CD8-positive, alpha-beta memory T cell (primary cell): ENCODE data around the gene TRAM2. TPM values are rescaled to one million over a fixed set of nuclear protein-coding genes. Genes with fewer than 3 reads are reported as not detected.

Experiments used
- CTCF ChIA-PET: fragments of 350-600 bp; sonication (Branson Sonifier 250); formaldehyde crosslinking; loops from one replicate; lab custom pipeline; 2021; ENCODE audit warnings: antibody characterized with exemption; lab: Charles Lee
- POLR2A ChIA-PET: fragments of 350-600 bp; sonication (Branson Sonifier 250); formaldehyde crosslinking; loops from one replicate; lab custom pipeline; 2021; ENCODE audit warnings: antibody characterized with exemption; lab: Charles Lee
- DNase-seq, 5 donors: peaks; one replicate each; pipeline versions ENCODE4 v3.0.0 to v3.0.0-alpha.2; 2020 to 2022; ENCODE audit warnings: mixed read lengths in 1 of 5
- H3K27ac ChIP-seq: one replicate; pipeline ENCODE4 v1.7.0; 2013; ENCODE audit warnings: low read depth, mild to moderate bottlenecking, low read length, moderate library complexity
- H3K27me3 ChIP-seq: 2 replicates; pipeline ENCODE4 v1.7.0; 2013; ENCODE audit warnings: low read length, mild to moderate bottlenecking; ENCODE audit not compliant: insufficient read depth, poor library complexity, severe bottlenecking
- H3K36me3 ChIP-seq: 2 replicates; pipeline ENCODE4 v1.7.0; 2013; ENCODE audit warnings: mild to moderate bottlenecking, low read length, moderate library complexity; ENCODE audit not compliant: insufficient read depth
- H3K4me1 ChIP-seq: 2 replicates; pipeline ENCODE4 v1.7.0; 2013; ENCODE audit warnings: mild to moderate bottlenecking, low read length, moderate library complexity; ENCODE audit not compliant: insufficient read depth
- H3K4me3 ChIP-seq: 2 replicates; pipeline ENCODE4 v1.7.0; 2013; ENCODE audit warnings: mild to moderate bottlenecking, low read length
- H3K9me3 ChIP-seq: 2 replicates; pipeline ENCODE4 v1.7.0; 2013; ENCODE audit warnings: mild to moderate bottlenecking, low read length
- H3K27ac Mint-ChIP-seq, 8 donors: one replicate each; pipeline ENCODE4 v1.8.0; 2020 to 2021; ENCODE audit warnings: mixed read lengths in 8 of 8, mild to moderate bottlenecking in 6 of 8, inconsistent platforms in 3 of 8, moderate library complexity in 3 of 8
- H3K27me3 Mint-ChIP-seq, 2 donors: one replicate each; pipeline ENCODE4 v1.8.0; 2020 to 2021; ENCODE audit warnings: mixed read lengths in 2 of 2, mild to moderate bottlenecking in 1 of 2, moderate library complexity in 1 of 2
- H3K36me3 Mint-ChIP-seq, 3 donors: one replicate each; pipeline ENCODE4 v1.8.0; 2020 to 2021; ENCODE audit warnings: mixed read lengths in 3 of 3, inconsistent platforms in 1 of 3, mild to moderate bottlenecking in 1 of 3
- H3K4me1 Mint-ChIP-seq, 3 donors: one replicate each; pipeline ENCODE4 v1.8.0; 2020 to 2021; ENCODE audit warnings: mixed read lengths in 3 of 3, inconsistent platforms in 1 of 3, mild to moderate bottlenecking in 1 of 3
- H3K4me3 Mint-ChIP-seq, 7 donors: one replicate each; pipeline ENCODE4 v1.8.0; 2020 to 2021; ENCODE audit warnings: mixed read lengths in 7 of 7, mild to moderate bottlenecking in 6 of 7, moderate library complexity in 4 of 7, inconsistent platforms in 2 of 7
- H3K9me3 Mint-ChIP-seq, 5 donors: one replicate each; pipeline ENCODE4 v1.8.0; 2020 to 2022; ENCODE audit warnings: mixed read lengths in 5 of 5, mild to moderate bottlenecking in 3 of 5, moderate library complexity in 2 of 5, inconsistent platforms in 1 of 5
- polyA plus RNA-seq: library from polyadenylated mRNA; unstranded; fragments of 300-500 nt; fragmentation: Illumina TruSeq; gene quantifications from one replicate; pipeline ENCODE4 v1.2.3, GENCODE V29; 2021
- total RNA-seq, 2 experiments: library from RNA; stranded (reverse); gene quantifications; one replicate each; pipeline ENCODE4 v1.2.3, GENCODE V29; 2021

TRAM2 gene
- total and polyA plus RNA-seq, 3 experiments from 2014 or later: 3.7 to 5.0 (median 4.1) TPM

DNA sequence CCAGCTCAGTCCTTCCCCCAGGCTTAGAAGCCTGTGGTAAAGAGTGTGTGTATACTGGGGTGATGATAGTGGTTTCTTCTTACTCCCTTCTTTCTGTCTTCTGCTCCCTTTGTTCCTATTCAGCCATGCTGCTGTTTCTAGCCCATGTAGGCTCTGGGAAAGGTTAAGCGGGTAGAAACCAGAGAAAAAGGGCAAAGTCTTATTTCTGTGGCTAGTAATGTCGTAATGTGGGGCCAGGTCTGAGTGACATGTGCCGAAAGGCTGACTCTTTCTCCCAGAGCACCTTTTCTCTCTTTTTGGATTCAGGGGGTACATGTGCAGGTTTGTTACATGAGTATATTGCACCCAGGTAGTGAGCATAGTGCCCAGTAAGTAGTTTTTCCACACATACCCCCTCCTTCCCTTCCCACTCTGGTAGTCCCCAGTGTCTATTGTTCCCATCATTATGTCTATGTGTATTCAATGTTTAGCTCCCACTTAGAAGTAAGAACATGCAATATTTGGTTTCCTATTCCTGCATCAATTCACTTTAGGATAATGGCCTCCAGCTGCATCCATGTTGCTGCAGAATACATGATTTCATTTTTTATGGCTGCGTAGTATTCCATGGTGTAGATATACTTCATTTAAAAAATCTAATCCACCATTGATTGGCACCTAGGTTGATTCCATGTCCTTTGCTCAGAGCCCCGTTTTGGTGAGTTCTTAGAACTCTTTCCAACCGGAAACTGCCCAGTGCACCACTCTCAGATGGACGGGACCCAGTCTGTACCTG is 82.4 kb downstream of the TRAM2 start:
- H3K36me3 Mint-ChIP-seq: peaks cover 0 to 9% (median 6%) of the 10 kb centered on the region in 3 donors
- H3K36me3 ChIP-seq: no peaks in the 10 kb centered on the region
- H3K4me1 ChIP-seq: no peaks in the 10 kb centered on the region
- H3K27ac Mint-ChIP-seq: peak overlapping the region in 1 of 8 donors; percentile 63
- H3K4me3 Mint-ChIP-seq: no peak overlapping the region
- no peak for DNase-seq
- H3K9me3 Mint-ChIP-seq: peaks cover 0 to 6% (median 0%) of the 10 kb centered on the region in 5 donors
- POLR2A ChIA-PET: no interaction called here
- no peak overlapping the region for H3K27ac ChIP-seq
- no peaks in the 10 kb centered on the region for H3K27me3 ChIP-seq
- no peaks in the 10 kb centered on the region for H3K27me3 Mint-ChIP-seq
- no peak overlapping the region for H3K4me3 ChIP-seq
- CTCF ChIA-PET: no interaction called here
- H3K9me3 ChIP-seq: no peaks in the 10 kb centered on the region
- no peaks in the 10 kb centered on the region for H3K4me1 Mint-ChIP-seq

GRCh38 chr6:52493669-52494068 is 83.2 kb downstream of the TRAM2 start:
- no peak overlapping the region for H3K27ac ChIP-seq
- H3K9me3 Mint-ChIP-seq: peaks cover 0 to 6% (median 0%) of the 10 kb centered on the region in 5 donors

DNA sequence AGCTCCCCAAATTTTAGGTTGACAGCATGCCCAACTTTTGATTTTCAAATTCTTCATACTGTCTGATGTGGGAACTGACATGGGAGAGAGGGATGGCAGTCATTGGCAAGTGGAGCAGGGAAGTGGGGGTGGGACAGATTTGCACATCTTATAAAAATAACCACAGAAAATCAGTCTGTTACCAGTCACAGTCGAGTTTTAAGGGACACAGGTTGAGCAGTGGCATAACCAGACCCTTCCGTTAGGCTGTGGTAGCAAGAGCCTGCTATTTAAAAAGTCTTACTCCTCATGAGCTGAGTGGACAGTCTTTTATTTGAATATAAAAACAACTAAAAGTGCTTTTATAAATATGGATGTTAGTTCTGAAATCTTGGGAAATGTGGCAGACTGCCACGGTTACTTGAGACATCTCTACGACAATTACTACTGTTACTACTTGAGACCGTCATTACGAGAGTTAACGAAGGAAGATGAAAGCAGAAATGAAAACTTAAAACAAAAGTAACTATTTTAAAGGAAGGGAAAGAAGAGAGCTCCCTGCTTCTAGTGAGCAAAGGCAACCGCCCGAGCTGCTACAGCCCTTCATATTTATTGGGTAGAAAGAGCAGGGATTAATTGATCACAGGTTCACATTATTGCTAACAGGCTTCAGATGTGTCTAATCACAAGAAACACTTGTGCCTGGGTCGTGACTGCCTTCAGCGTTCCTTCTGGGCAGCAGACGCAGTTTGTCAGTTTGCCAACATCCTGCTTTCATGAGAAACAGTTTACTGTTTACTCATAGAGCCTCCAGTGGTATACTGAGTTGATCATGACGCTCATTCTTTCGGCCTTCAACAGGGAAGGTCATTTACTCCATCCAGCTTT is 85.4 kb downstream of the TRAM2 start:
- H3K27ac ChIP-seq: no peak overlapping the region
- POLR2A ChIA-PET: no interaction called here

More at GRCh38 chr6:52493669-52494068, 83.2 kb downstream of the TRAM2 start:
- POLR2A ChIA-PET: no interaction called here
- H3K4me3 Mint-ChIP-seq: no peak overlapping the region
- H3K4me1 ChIP-seq: no peaks in the 10 kb centered on the region
- H3K27me3 ChIP-seq: no peaks in the 10 kb centered on the region
- H3K36me3 ChIP-seq: no peaks in the 10 kb centered on the region
- H3K4me3 ChIP-seq: no peak overlapping the region
- H3K27ac Mint-ChIP-seq: no peak overlapping the region
- no peaks in the 10 kb centered on the region for H3K4me1 Mint-ChIP-seq
- no peaks in the 10 kb centered on the region for H3K9me3 ChIP-seq
- H3K36me3 Mint-ChIP-seq: peaks cover 0 to 9% (median 6%) of the 10 kb centered on the region in 3 donors
- no peaks in the 10 kb centered on the region for H3K27me3 Mint-ChIP-seq
- CTCF ChIA-PET: no interaction called here
- DNase-seq: no peak

GRCh38 chr6:52489881-52490280 is 87.0 kb downstream of the TRAM2 start:
- Mint-ChIP-seq H3K4me1 (no peaks in the 10 kb centered on the region), H3K9me3 (peaks cover 0 to 2% (median 0%) of the 10 kb centered on the region in 5 donors)
- no peak overlapping the region for H3K27ac ChIP-seq

More for the DNA sequence above, 85.4 kb downstream of the TRAM2 start:
- no peak for DNase-seq
- H3K4me1 Mint-ChIP-seq: no peaks in the 10 kb centered on the region
- no peak overlapping the region for H3K4me3 Mint-ChIP-seq
- CTCF ChIA-PET: no interaction called here
- peaks cover 0 to 9% (median 7%) of the 10 kb centered on the region in 3 donors for H3K36me3 Mint-ChIP-seq
- H3K27me3 Mint-ChIP-seq: no peaks in the 10 kb centered on the region
- H3K4me3 ChIP-seq: no peak overlapping the region
- H3K27ac Mint-ChIP-seq: no peak overlapping the region
- H3K9me3 ChIP-seq: no peaks in the 10 kb centered on the region
- H3K36me3 ChIP-seq: no peaks in the 10 kb centered on the region
- no peaks in the 10 kb centered on the region for H3K4me1 ChIP-seq
- H3K9me3 Mint-ChIP-seq: peaks cover 0 to 6% (median 0%) of the 10 kb centered on the region in 5 donors
- H3K27me3 ChIP-seq: no peaks in the 10 kb centered on the region

DNA sequence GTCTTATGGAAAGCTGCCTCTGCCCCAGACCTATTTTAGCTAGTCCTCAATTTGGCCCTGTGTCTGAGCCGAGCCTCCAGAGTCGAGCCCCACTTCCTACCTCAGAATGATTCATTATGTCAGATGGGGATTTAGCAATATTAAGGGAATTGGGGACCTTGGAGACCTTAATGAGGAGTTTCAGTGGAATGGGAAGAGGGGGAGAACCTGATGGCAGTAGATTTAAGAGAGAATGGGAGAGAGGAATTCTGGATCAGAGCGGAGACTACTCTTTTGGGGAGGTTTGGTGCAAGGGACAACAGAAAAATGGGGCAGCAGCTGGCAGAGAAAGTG is 93.2 kb downstream of the TRAM2 start:
- Mint-ChIP-seq H3K36me3 (peaks cover 0 to 5% (median 0%) of the 10 kb centered on the region in 3 donors), H3K9me3 (peaks cover 0 to 2% (median 0%) of the 10 kb centered on the region in 5 donors), H3K4me1 (no peaks in the 10 kb centered on the region), H3K27ac (peak overlapping the region in 1 of 8 donors; percentile 24), H3K27me3 (peaks cover 0 to 2% of the 10 kb centered on the region in 2 donors), H3K4me3 (no peak overlapping the region)
- Histone ChIP-seq H3K9me3 (no peaks in the 10 kb centered on the region), H3K27me3 (no peaks in the 10 kb centered on the region), H3K27ac (no peak overlapping the region), H3K4me3 (no peak overlapping the region), H3K36me3 (no peaks in the 10 kb centered on the region), H3K4me1 (no peaks in the 10 kb centered on the region)
- no peak for DNase-seq
- POLR2A ChIA-PET: no interaction called here
- CTCF ChIA-PET: no interaction called here

More at GRCh38 chr6:52489881-52490280, 87.0 kb downstream of the TRAM2 start:
- CTCF ChIA-PET: no interaction called here
- Histone ChIP-seq H3K27me3 (no peaks in the 10 kb centered on the region), H3K4me1 (no peaks in the 10 kb centered on the region), H3K36me3 (no peaks in the 10 kb centered on the region), H3K9me3 (no peaks in the 10 kb centered on the region), H3K4me3 (no peak overlapping the region)
- no peaks in the 10 kb centered on the region for H3K27me3 Mint-ChIP-seq
- H3K27ac Mint-ChIP-seq: no peak overlapping the region
- H3K36me3 Mint-ChIP-seq: peaks cover 0 to 5% (median 4%) of the 10 kb centered on the region in 3 donors
- no peak for DNase-seq
- POLR2A ChIA-PET: no interaction called here
- H3K4me3 Mint-ChIP-seq: no peak overlapping the region

- Mint-ChIP-seq H3K36me3 (peaks cover 0 to 5% (median 0%) of the 10 kb centered on the region in 3 donors), H3K9me3 (peaks cover 0 to 2% (median 0%) of the 10 kb centered on the region in 5 donors), H3K4me1 (no peaks in the 10 kb centered on the region), H3K27ac (no peak overlapping the region), H3K27me3 (peaks cover 0 to 2% of the 10 kb centered on the region in 2 donors), H3K4me3 (no peak overlapping the region)
- Histone ChIP-seq H3K27me3 (no peaks in the 10 kb centered on the region), H3K4me3 (no peak overlapping the region), H3K36me3 (no peaks in the 10 kb centered on the region), H3K27ac (peak overlapping the region; percentile 39), H3K4me1 (no peaks in the 10 kb centered on the region), H3K9me3 (no peaks in the 10 kb centered on the region)
- POLR2A ChIA-PET: no interaction called here
- DNase-seq: no peak
- CTCF ChIA-PET: no interaction called here
Observed at GRCh38 chr6:52482903-52483670, 93.8 kb downstream of the TRAM2 start.

DNA sequence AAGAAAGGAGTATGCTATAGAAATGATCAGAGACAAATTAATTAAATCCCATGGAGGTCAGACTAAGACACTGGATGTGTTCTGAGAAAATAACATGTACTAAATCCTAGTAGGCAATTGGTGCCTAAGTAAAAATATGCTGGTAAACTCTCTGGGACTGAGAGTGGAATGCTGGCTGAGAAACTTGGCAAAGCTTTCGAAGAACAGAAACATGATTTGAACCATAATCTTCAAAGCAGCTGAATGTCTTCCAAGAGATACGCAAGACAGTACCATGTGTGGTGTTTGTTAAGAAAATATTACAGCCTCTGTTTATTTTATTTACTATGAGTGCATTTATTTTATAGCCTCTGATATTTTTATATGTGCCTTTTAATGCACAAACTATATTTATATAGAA is 101.6 kb downstream of the TRAM2 start:
- Histone ChIP-seq H3K4me3 (no peak overlapping the region), H3K9me3 (no peaks in the 10 kb centered on the region), H3K27me3 (no peaks in the 10 kb centered on the region), H3K4me1 (no peaks in the 10 kb centered on the region), H3K27ac (no peak overlapping the region), H3K36me3 (no peaks in the 10 kb centered on the region)
- no peaks in the 10 kb centered on the region for H3K36me3 Mint-ChIP-seq
- no peak overlapping the region for H3K27ac Mint-ChIP-seq
- H3K4me3 Mint-ChIP-seq: no peak overlapping the region
- H3K4me1 Mint-ChIP-seq: no peaks in the 10 kb centered on the region
- H3K27me3 Mint-ChIP-seq: no peaks in the 10 kb centered on the region
- H3K9me3 Mint-ChIP-seq: peaks cover 0 to 2% (median 0%) of the 10 kb centered on the region in 5 donors
- POLR2A ChIA-PET: no interaction called here
- no peak for DNase-seq
- CTCF ChIA-PET: no interaction called here
